Measurements from ENCODE around the gene MRPS2. TPM values are rescaled to one million over a fixed set of nuclear protein-coding genes. Genes with fewer than 3 reads are reported as not detected.

Gene MRPS2
- total and polyA plus RNA-seq, 9 of the 15 experiments (the other 6 are each of a cell fraction or from before 2014, with no cell fraction given): 8.0 to 167 (median 81.3) TPM

DNA sequence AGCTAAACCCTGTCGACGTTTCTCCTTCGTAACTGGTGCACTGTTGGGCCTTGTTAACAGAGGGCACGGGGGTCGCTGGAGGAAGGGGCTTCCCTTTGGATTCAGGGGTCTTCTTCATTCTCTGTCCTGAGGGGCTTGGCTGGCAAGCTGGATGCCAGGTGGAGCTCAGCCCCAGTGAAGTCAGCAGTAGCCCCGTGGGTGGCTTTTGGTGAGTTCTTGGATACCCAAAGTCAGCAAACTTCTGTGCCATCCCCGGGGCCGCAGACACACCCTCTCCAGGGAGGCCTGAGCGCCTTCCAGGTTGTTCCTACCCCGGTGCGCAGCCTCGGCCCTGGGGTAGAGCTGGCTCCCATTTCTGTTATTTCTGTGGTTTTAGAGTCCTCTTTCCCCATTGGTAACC lies 33.2 kb downstream of the MRPS2 start:
- H3K27me3 ChIP-seq (ENCODE audit: control insufficient read depth in 2 of 2, insufficient read depth in 2 of 2, low read length in 2 of 2): peaks cover 10 to 33% of the 10 kb centered on the region in 2 experiments; a peak in 3 of 5 replicates
- no peaks in the 10 kb centered on the region for H3K9me1 ChIP-seq (ENCODE audit: control insufficient read depth, insufficient read depth, low read length)
- WGBS (ENCODE audit: insufficient coverage, low coverage, missing lambda C conversion rate): 18% methylated on average over 12 of the region's 12 CpGs
- no peaks in the 10 kb centered on the region for H3K9me3 ChIP-seq (replicated peaks; ENCODE audit: control insufficient read depth, insufficient read depth, low read depth, low read length)
- DNase-seq (ENCODE audit: extremely low read depth in 1 of 4, low spot score in 3 of 4) (no peak), FAIRE-seq (no peak), ATAC-seq (peak; percentile 31; the same call in 1 of the 3 replicates)
- ChIA-PET POLR2A (interaction anchor here (0.6 kb wide), 1 partner anchor 33 kb away, joined by 3 read pairs; no protein-coding TSS in a partner anchor), CTCF (ENCODE audit: low intra/inter-chr PET ratio) (no interaction called here)
- no peaks in the 10 kb centered on the region for H4K20me1 ChIP-seq (replicated peaks; ENCODE audit: control insufficient read depth, insufficient read depth, low read length)
- no peaks in the 10 kb centered on the region for H3K36me3 ChIP-seq (ENCODE audit: control insufficient read depth, insufficient read depth, low read length)
- intact Hi-C loops (cut with micrococcal nuclease): no loop called here
- no peak overlapping the region for H3K9ac ChIP-seq (ENCODE audit: insufficient read depth in 1 of 2, low read depth in 2 of 2, low read length in 2 of 2)
- no TSS peak for BruUV-seq (replicated peaks)
- no peak overlapping the region for H3K27ac ChIP-seq (ENCODE audit: extremely low read depth, low read depth, low read length)
- H3K79me2 ChIP-seq (ENCODE audit: control insufficient read depth, insufficient read depth, low read length): no peaks in the 10 kb centered on the region
- H3K4me2 ChIP-seq (ENCODE audit: insufficient read depth, low read length): no peak overlapping the region
- no peak overlapping the region for H3K4me3 ChIP-seq
- TF ChIP-seq ZNF699 (CRISPR knock-in tag; IDR thresholded peaks at IDR 0.05; ENCODE audit: insufficient replicate concordance) (no peak), E4F1 (CRISPR knock-in tag; IDR thresholded peaks at IDR 0.05; ENCODE audit: borderline replicate concordance) (no peak), CCAR2 (IDR thresholded peaks at IDR 0.05; ENCODE audit: low read depth, low read length) (no peak), RBM22 (IDR thresholded peaks at IDR 0.05; ENCODE audit: low read depth, low read length, poor library complexity, severe bottlenecking) (no peak), SIRT6 (IDR thresholded peaks at IDR 0.05; ENCODE audit: low read depth, low read length) (no peak), GMEB1 (CRISPR knock-in tag; IDR thresholded peaks at IDR 0.05) (no peak), KAT7 (CRISPR knock-in tag; IDR thresholded peaks at IDR 0.05; ENCODE audit: borderline replicate concordance) (no peak), ZNF280A (IDR thresholded peaks at IDR 0.05; ENCODE audit: low read depth, partially characterized antibody) (no peak), HNRNPK (IDR thresholded peaks at IDR 0.05; ENCODE audit: low read depth, low read length, poor library complexity, severe bottlenecking) (no peak), ZNF766 (CRISPR knock-in tag; conservative IDR thresholded peaks at IDR 0.05) (no peak), EWSR1 (IDR thresholded peaks at IDR 0.05; ENCODE audit: borderline replicate concordance, low read depth, partially characterized antibody) (no peak), ZBTB7A (IDR thresholded peaks at IDR 0.05; ENCODE audit: borderline replicate concordance, control insufficient read depth, low read depth, low read length) (no peak), ZNF347 (CRISPR knock-in tag; IDR thresholded peaks at IDR 0.05; ENCODE audit: low read depth) (no peak), NFIC (IDR thresholded peaks at IDR 0.05) (no peak), HCFC1 (IDR thresholded peaks at IDR 0.05; ENCODE audit: low read depth, low read length) (no peak), ZNF41 (CRISPR knock-in tag; conservative IDR thresholded peaks at IDR 0.05) (no peak)
- in situ Hi-C loops (cut with MboI): no loop called here
- no peak overlapping the region for H2AFZ ChIP-seq (ENCODE audit: low read depth, low read length)
- no peaks in the 10 kb centered on the region for H3K4me1 ChIP-seq (replicated peaks in 1 of 2; ENCODE audit: control insufficient read depth in 2 of 2, insufficient read depth in 2 of 2, low read length in 2 of 2)
